Epidermal melanocyte (primary cell): ENCODE data around the gene MATCAP1.

Experiments
- DNase-seq: peaks from one replicate; pipeline ENCODE4 v3.0.0; 2011; ENCODE audit warnings: low spot score; ENCODE audit not compliant: insufficient read length

The MATCAP1 gene

GRCh38 chr16:67183627-67184452 is at the start of gene MATCAP1:
Gene MATCAP1, minus strand, starts transcription at chr16:67183963. Its CDS starts 3,353 bp downstream, at chr16:67180610.
- DNase-seq: peak; percentile 100

GRCh38 chr16:67230809-67231660 is 47.3 kb upstream of the MATCAP1 start:
- no peak for DNase-seq

GRCh38 chr16:67229906-67230808 is 46.4 kb upstream of the MATCAP1 start:
- DNase-seq: no peak

- DNase-seq: no peak
Measured at GRCh38 chr16:67228905-67229304, 45.1 kb upstream of the MATCAP1 start.

- DNase-seq: no peak
Measured at GRCh38 chr16:67228034-67228785, 44.4 kb upstream of the MATCAP1 start.

GRCh38 chr16:67227567-67227921 is 43.8 kb upstream of the MATCAP1 start:
- DNase-seq: no peak

GRCh38 chr16:67226804-67227566 is 43.2 kb upstream of the MATCAP1 start, which contains the start of gene TMEM208:
Gene TMEM208, plus strand, starts transcription at chr16:67227130. Its CDS starts 89 bp downstream, at chr16:67227219.
- peak; percentile 97 for DNase-seq

- DNase-seq: no peak
Measured at GRCh38 chr16:67226295-67226803, 42.6 kb upstream of the MATCAP1 start.

- DNase-seq: no peak
Measured at GRCh38 chr16:67223992-67224391, 40.2 kb upstream of the MATCAP1 start.

GRCh38 chr16:67216612-67217490 is 33.1 kb upstream of the MATCAP1 start:
- no peak for DNase-seq

GRCh38 chr16:67215706-67216105 is 31.9 kb upstream of the MATCAP1 start:
- DNase-seq: no peak

GRCh38 chr16:67213197-67214019 is 29.6 kb upstream of the MATCAP1 start:
- no peak for DNase-seq

- DNase-seq: no peak
Measured at GRCh38 chr16:67212766-67213165, 29.0 kb upstream of the MATCAP1 start.

- DNase-seq: no peak
Measured at GRCh38 chr16:67211674-67212073, 27.9 kb upstream of the MATCAP1 start.

GRCh38 chr16:67210069-67210937 is 26.5 kb upstream of the MATCAP1 start:
- no peak for DNase-seq

GRCh38 chr16:67209565-67209964 is 25.8 kb upstream of the MATCAP1 start:
- no peak for DNase-seq
